Astrocyte of the cerebellum (primary cell): Measurements from ENCODE around the gene DNASE1L2.

Source experiments
- DNase-seq: peaks from one replicate; pipeline ENCODE4 v3.0.0-alpha.2; 2011; ENCODE audit warnings: low read depth
- H3K4me3 ChIP-seq: 2 replicates; pipeline ENCODE4 v1.5.1; 2011; ENCODE audit warnings: mild to moderate bottlenecking, low read depth, low read length, moderate library complexity
- in situ Hi-C: cut with HindIII; loops from 2 replicates; pipeline ENCODE4 v1.10.0; 2017; ENCODE audit warnings: low sequenced_read_pairs
- TF ChIP-seq, protein P1 (sequence below): IDR thresholded peaks from 2 replicates; pipeline ENCODE4 v1.5.1; 2012; ENCODE audit warnings: low read length, low read depth, moderate library complexity, mild to moderate bottlenecking; ENCODE audit errors: missing control alignments

DNASE1L2 gene, protein sequence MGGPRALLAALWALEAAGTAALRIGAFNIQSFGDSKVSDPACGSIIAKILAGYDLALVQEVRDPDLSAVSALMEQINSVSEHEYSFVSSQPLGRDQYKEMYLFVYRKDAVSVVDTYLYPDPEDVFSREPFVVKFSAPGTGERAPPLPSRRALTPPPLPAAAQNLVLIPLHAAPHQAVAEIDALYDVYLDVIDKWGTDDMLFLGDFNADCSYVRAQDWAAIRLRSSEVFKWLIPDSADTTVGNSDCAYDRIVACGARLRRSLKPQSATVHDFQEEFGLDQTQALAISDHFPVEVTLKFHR

DNA sequence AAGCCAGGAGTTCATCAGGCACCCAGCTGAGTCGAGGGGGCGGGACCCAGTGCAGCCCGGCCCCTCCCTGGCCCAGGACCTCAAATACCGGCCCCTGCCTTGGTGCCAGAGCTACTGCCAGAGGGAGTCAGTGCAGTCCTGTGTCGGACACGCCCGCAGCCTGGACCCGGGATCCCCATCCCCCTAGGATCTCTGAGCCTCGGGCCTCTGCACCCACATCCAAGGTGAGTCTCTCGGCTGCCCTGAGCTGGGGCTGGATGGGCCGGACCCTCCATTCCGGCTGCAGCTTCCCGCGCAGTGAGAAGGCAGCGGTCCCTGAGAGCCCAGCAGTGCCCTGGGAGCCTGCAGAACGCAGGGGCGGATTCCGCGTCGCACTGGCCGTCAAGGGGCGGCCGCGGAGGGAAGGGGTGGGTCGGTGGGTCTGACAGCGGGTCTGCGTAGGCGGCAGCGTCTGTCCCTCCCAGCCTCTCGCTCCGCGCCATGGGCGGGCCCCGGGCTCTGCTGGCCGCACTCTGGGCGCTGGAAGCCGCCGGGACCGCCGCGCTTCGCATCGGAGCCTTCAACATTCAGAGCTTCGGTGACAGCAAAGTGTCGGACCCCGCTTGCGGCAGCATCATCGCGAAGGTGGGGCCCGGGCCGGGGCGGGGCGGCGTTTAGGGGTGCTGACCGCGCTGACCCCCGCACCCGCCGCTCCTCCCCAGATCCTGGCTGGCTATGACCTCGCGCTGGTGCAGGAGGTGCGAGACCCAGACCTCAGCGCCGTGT is at the start of gene DNASE1L2:
Gene DNASE1L2 (plus strand): TSS at position 108 of the 765 bp plus-strand sequence. CDS start 373 bp downstream, at position 481.
- in situ Hi-C loops, result no loop called here
- TF ChIP-seq, protein P1, sequence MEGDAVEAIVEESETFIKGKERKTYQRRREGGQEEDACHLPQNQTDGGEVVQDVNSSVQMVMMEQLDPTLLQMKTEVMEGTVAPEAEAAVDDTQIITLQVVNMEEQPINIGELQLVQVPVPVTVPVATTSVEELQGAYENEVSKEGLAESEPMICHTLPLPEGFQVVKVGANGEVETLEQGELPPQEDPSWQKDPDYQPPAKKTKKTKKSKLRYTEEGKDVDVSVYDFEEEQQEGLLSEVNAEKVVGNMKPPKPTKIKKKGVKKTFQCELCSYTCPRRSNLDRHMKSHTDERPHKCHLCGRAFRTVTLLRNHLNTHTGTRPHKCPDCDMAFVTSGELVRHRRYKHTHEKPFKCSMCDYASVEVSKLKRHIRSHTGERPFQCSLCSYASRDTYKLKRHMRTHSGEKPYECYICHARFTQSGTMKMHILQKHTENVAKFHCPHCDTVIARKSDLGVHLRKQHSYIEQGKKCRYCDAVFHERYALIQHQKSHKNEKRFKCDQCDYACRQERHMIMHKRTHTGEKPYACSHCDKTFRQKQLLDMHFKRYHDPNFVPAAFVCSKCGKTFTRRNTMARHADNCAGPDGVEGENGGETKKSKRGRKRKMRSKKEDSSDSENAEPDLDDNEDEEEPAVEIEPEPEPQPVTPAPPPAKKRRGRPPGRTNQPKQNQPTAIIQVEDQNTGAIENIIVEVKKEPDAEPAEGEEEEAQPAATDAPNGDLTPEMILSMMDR, result no peak
- DNase-seq, result no peak
- H3K4me3 ChIP-seq, result peak within 1 kb of the TSS; percentile 28

DNA sequence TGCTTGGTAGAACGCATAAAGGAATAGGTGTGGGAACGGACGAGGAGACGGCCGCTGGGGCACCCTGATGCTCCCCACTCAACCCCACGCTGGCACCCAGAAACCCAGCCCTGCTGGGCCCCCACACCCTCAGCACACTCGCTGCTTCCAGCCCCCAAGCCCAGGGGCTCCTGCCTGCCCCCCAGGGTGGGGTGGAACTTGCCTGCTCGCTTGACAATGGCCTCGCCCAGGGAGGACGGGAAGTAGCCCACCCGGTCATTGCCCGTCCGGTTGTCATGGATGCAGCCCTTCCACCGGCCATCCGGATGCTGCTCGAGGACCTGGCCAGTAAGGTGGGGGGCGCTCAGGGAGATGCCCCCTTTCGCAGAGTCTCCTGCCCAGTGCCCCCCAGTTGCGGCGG is 49.7 kb upstream of the DNASE1L2 start:
- in situ Hi-C loops, result no loop called here
- TF ChIP-seq, protein P1, result no peak
- DNase-seq, result no peak
- H3K4me3 ChIP-seq, result no peak overlapping the region

DNA sequence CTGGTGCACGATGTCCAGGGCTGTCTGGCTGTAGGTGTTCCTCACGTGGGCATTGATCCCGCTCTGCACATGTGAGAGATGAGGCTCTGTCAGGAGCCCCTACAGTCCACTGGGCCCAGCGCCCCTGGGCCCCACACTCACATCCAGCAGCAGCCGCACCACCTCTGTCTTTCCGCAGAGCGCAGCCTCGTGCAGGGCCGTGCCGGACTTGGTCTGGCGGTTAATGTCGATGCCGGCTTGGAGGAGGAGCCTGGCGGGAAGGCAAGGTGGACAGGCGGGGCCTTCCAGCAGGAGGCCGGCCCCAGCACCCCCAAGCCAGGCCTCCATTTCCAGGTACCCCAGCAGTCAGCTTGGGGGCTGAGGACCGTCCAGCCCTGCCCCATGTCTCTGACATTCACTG is 49.0 kb upstream of the DNASE1L2 start:
- TF ChIP-seq, protein P1, result no peak
- in situ Hi-C loops, result no loop called here

DNA sequence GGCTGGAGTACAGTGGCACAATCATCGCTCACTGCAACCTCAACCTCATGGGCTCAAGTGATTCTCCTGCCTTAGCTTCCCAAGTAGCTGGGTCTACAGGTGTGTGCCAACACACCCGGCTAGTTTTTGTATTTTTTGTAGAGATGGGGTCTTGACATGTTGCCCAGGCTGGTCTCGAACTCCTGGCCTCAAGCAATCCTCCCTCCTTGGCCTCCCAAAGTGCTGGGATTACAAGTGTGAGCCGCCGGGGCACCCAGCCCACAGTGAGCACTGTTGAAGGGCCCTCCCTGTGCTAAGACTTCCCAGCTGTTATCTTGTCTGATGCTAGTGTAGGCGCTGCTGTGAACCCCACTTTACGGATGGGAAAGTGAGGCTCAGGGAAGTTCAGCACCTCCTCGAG is 47.8 kb upstream of the DNASE1L2 start:
- in situ Hi-C loops, result no loop called here
- no peak overlapping the region for H3K4me3 ChIP-seq
- TF ChIP-seq, protein P1, result no peak
- no peak for DNase-seq

More for the DNA sequence above, 49.0 kb upstream of the DNASE1L2 start:
- no peak for DNase-seq
- no peak overlapping the region for H3K4me3 ChIP-seq

DNA sequence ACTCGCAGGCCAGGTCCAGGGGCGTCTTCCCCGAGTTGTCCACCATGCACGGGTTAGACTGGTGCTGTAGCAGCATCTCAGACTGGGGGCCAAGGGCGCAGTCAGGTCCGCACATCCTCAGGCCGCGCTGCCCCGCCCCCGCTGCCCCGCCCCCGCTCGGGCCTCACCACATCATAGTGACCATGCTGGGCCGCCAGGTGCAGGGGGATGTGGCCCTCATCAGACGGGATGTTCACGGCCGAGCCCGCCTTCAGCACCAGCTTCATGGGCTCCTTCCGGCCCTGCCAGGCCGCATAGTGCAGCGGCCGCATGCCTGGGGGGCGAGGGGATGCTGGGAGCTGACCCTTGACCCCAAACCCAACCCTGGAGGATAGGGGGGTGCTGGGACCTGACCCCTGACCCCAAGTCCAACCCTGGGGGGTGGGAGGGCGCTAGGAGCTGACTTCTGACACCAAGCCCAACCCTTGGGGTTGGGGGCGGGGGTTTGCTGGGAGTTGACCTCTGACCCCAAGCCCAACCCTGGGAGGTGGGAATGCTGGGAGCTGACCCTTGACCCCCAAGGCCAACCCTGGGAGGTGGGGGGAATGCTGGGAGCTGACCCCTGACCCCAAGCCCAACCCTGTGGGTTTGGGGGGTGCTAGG is 46.9 kb upstream of the DNASE1L2 start:
- H3K4me3 ChIP-seq, result no peak overlapping the region
- DNase-seq, result no peak
- TF ChIP-seq, protein P1, result no peak
- in situ Hi-C loops, result no loop called here

DNA sequence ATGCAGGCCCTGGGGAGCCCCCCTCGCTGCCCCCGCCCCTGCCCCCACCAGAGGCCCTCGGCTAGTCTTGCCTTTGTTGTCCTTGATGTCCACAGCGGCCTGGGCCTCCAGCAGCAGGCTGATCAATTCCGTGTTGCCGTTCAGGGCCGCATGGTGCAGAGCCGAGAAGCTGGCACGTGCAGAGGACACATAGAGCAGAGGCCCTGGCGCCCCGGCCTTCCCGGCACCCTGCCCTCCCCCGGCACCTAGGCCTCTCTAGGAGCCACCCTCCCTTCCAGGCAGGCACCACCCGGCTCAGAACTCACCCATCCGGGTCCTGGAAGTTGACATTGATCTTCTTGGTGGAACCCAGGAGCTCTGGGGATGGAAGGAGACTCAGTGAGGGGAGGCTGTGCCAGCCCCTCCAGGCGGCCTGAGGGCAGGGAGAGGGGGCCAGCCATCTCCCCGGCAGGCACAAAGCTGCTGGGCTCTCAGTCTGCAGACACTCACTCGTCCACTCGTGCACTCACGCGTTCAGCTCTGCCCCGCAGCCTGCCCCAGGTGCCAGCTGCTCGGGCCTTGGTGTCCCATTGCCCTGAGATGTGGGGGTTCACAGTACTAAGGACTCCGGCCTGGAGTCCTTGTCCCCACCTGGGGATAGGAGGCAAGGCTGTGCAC is 46.1 kb upstream of the DNASE1L2 start:
- in situ Hi-C loops, result no loop called here
- TF ChIP-seq, protein P1, result no peak
- no peak for DNase-seq
- no peak overlapping the region for H3K4me3 ChIP-seq
